ENCODE measurements around the gene PLLP. TPM values are rescaled to one million over a fixed set of nuclear protein-coding genes. Genes with fewer than 3 reads are reported as not detected.

The PLLP gene
- total and polyA plus RNA-seq, 11 donors = 2.0 to 14.8 (median 2.8) TPM

DNA sequence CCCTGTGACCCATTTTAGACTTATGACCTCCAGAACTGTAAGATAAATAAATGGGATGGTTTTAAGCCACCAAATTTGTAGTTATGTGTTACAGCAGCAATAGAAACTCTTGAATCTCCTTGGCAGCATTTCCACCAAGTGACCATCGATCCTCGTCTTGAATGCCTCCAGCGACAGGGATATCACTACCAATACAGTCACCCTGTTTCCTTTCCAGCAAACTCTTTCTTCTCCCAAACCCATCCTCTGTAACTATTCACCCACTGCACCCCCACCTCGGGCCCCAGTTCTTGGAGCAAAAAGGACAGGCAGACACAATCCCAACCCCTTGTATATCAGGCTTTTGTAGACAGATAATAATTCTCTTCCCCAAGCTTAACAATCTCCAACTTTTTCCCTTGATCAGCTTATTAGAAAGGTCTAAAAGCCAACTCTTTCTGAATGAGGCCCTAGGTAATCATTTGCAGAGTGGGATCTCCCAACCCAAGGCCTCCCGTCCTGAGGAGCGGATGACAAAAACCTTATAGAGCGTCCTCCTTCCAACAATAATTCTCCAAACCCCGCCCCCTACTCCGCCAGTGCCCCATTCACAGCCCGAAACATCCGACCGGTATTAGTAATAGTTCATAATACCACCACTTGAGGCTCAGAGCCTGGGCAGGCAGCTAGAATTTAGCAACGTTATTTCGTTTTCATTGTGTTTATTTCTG, 14.7 kb upstream of the PLLP start:
- peak overlapping the region in 11 of 12 donors; percentile 19 to 57 (median 52) for H3K4me3 ChIP-seq
- TF ChIP-seq, protein P1, sequence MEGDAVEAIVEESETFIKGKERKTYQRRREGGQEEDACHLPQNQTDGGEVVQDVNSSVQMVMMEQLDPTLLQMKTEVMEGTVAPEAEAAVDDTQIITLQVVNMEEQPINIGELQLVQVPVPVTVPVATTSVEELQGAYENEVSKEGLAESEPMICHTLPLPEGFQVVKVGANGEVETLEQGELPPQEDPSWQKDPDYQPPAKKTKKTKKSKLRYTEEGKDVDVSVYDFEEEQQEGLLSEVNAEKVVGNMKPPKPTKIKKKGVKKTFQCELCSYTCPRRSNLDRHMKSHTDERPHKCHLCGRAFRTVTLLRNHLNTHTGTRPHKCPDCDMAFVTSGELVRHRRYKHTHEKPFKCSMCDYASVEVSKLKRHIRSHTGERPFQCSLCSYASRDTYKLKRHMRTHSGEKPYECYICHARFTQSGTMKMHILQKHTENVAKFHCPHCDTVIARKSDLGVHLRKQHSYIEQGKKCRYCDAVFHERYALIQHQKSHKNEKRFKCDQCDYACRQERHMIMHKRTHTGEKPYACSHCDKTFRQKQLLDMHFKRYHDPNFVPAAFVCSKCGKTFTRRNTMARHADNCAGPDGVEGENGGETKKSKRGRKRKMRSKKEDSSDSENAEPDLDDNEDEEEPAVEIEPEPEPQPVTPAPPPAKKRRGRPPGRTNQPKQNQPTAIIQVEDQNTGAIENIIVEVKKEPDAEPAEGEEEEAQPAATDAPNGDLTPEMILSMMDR (IDR thresholded peaks at IDR 0.05) = peak in 4 of 12 donors; percentile 12 to 41 (median 28)
- TF ChIP-seq POLR2A (IDR thresholded peaks at IDR 0.05) = no peak
- DNase-seq = peak in 3 of 5 donors; percentile 28 to 65 (median 55)
- H3K4me1 ChIP-seq = peaks cover 0 to 27% (median 17%) of the 10 kb centered on the region in 12 donors
- WGBS, 4 donors = 19 to 23% (median 20%) methylated on average over 14 of the region's 14 CpGs
- peak; percentile 7 to 38 (median 22) for ATAC-seq
- no peaks in the 10 kb centered on the region for H3K36me3 ChIP-seq
- H3K27me3 ChIP-seq = no peaks in the 10 kb centered on the region
- H3K27ac ChIP-seq = peak overlapping the region; percentile 66 to 94 (median 89)
- H3K9me3 ChIP-seq = no peaks in the 10 kb centered on the region
- intact Hi-C loops (cut with DNase I) = loop anchor here in 6 of 10 donors (1.0 to 10.0 kb wide), 7 partner anchors 52 to 218 kb away; partner anchors contain the start of genes ARL2BP (in 4 of the 6), PSME3IP1 (in 1 of the 6) and RSPRY1 (in 1 of the 6)

DNA sequence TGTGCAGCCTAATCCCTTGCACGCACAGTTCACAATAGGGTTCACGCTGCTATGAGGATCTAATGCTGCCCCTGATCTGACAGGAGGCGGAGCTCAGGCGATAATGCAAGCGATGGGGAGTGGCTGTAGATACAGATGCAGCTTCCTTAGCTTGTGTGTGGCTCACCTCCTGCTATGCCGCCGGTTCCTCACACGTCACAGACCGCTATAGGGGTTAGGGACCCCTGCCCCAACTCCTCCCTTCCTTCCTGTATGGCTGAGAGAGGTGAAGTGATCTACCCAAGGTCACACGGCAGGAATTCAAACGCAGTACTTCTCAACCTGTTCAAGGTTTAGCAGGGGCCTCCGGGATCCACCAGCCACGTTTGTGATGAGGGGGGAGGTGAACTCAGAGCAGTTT, 13.4 kb upstream of the PLLP start:
- ATAC-seq (no peak), DNase-seq (peak in 1 of 5 donors; percentile 26)
- peaks cover 0 to 19% (median 13%) of the 10 kb centered on the region in 12 donors for H3K4me1 ChIP-seq
- WGBS, 4 donors = 62 to 73% (median 63%) methylated on average over 13 of the region's 13 CpGs
- no peak overlapping the region for H3K4me3 ChIP-seq
- H3K36me3 ChIP-seq = no peaks in the 10 kb centered on the region
- intact Hi-C loops (cut with DNase I) = loop anchor here in 5 of 10 donors (5.0 to 10.0 kb wide), 6 partner anchors 51 to 219 kb away; partner anchors contain the start of genes ARL2BP (in 2 of the 5), PSME3IP1 (in 1 of the 5) and RSPRY1 (in 1 of the 5)
- no peaks in the 10 kb centered on the region for H3K27me3 ChIP-seq
- TF ChIP-seq, protein P1 (IDR thresholded peaks at IDR 0.05) = no peak
- TF ChIP-seq POLR2A (IDR thresholded peaks at IDR 0.05) = no peak
- H3K27ac ChIP-seq = no peak overlapping the region
- no peaks in the 10 kb centered on the region for H3K9me3 ChIP-seq

DNA sequence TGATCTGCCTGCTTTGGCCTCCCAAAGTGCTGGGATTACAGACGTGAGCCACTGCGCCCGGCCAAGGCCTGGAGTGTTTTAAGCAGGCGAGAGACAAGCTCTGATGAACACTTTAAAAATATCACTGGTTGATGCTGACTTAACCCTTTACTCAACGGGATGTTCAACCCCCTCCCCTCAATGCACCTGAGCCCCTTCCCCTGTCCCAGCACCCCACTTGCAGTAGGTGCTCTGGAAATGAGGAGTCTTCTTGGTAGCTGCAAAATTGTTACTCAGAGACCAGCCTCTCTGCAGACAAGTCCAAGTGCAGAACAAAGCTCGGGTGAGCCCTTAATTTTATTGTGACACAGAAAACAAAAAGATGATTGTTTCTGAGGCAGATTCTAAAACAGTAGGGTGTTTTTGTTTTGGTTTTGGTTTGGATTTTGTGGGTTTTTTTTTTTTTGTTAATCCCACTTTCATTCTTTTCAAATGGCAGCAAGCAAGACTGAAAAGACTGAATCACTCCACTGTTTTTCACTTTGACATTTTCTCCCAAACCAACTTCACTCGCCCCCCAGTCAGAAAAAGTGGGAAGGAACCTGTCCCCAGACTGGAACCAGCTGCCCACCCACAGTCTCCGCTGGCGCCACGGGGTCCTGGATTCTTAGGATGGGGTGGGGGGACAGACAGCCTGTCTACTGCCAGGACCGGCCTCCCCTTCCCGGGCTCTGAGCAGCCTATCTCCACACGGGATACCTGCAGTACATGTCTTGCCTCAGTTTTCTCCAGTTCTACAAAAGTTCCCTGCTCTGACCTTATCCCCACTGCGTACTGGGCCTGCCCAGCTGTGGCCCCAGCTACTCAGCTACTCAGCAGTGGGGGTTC, 5.2 kb upstream of the PLLP start:
- intact Hi-C loops (cut with DNase I) = loop anchor here in 1 of 10 donors (10.0 kb wide), 1 partner anchor 205 kb away; no protein-coding TSS in a partner anchor
- H3K27me3 ChIP-seq = peaks cover 0 to 12% (median 0%) of the 10 kb centered on the region in 9 donors
- WGBS, 4 donors = 58 to 70% (median 67%) methylated on average over 13 to 14 of the region's 14 CpGs
- ATAC-seq (no peak), DNase-seq (peak in 1 of 5 donors; percentile 46)
- H3K4me1 ChIP-seq = peaks cover 0 to 7% (median 2%) of the 10 kb centered on the region in 12 donors
- no peak overlapping the region for H3K4me3 ChIP-seq
- TF ChIP-seq POLR2A (IDR thresholded peaks at IDR 0.05) = no peak
- TF ChIP-seq, protein P1 (IDR thresholded peaks at IDR 0.05) = no peak
- no peaks in the 10 kb centered on the region for H3K9me3 ChIP-seq
- no peaks in the 10 kb centered on the region for H3K36me3 ChIP-seq
- no peak overlapping the region for H3K27ac ChIP-seq
